Type B pancreatic cell (in vitro differentiated cells): ENCODE results near the gene ARHGDIA. TPM values are rescaled to one million over a fixed set of nuclear protein-coding genes. Genes with fewer than 3 reads are reported as not detected.

Experiments
- DNase-seq: peaks from one replicate; pipeline ENCODE4 v3.0.0; 2021; ENCODE audit warnings: mixed read lengths; ENCODE audit not compliant: unreplicated experiment; ENCODE audit errors: extremely low spot score
- H3K27ac Mint-ChIP-seq: 2 replicates; pipeline ENCODE4 v1.8.0; 2021; ENCODE audit warnings: mild to moderate bottlenecking, mixed read lengths
- H3K27me3 Mint-ChIP-seq: 2 replicates; pipeline ENCODE4 v1.8.0; 2021; ENCODE audit warnings: mixed read lengths
- H3K36me3 Mint-ChIP-seq: 2 replicates; pipeline ENCODE4 v1.8.0; 2021; ENCODE audit warnings: mixed read lengths
- H3K4me1 Mint-ChIP-seq: one replicate; pipeline ENCODE4 v1.8.0; 2021; ENCODE audit warnings: mixed read lengths; ENCODE audit not compliant: unreplicated experiment
- H3K4me3 Mint-ChIP-seq: 2 replicates; pipeline ENCODE4 v1.8.0; 2021; ENCODE audit warnings: mild to moderate bottlenecking, mixed read lengths
- H3K9me3 Mint-ChIP-seq: 2 replicates; pipeline ENCODE4 v1.8.0; 2021; ENCODE audit warnings: mixed read lengths
- CTCF ChIP-seq: fragments of 200-600 bp; sonication (generic); conservative IDR thresholded peaks from 2 replicates; pipeline ENCODE4 v1.5.0; 2021; ENCODE audit warnings: antibody characterized with exemption, mild to moderate bottlenecking
- total RNA-seq: library from RNA; stranded (reverse); gene quantifications from 2 replicates; pipeline ENCODE4 v1.2.1, GENCODE V29; 2021; ENCODE audit warnings: low replicate concordance

The ARHGDIA gene
- total RNA-seq, 1 donor from 2014 or later = 250 TPM

GRCh38 chr17:81879121-81879520 is 8.0 kb upstream of the ARHGDIA start:
- Mint-ChIP-seq H3K4me1 (no peaks in the 10 kb centered on the region), H3K27ac (peak overlapping the region; percentile 89)

GRCh38 chr17:81878294-81878693 is 7.2 kb upstream of the ARHGDIA start:
- H3K27ac Mint-ChIP-seq = no peak overlapping the region
- no peak for DNase-seq
- peaks cover 9% of the 10 kb centered on the region for H3K36me3 Mint-ChIP-seq
- H3K9me3 Mint-ChIP-seq = no peaks in the 10 kb centered on the region
- no peaks in the 10 kb centered on the region for H3K4me1 Mint-ChIP-seq
- no peaks in the 10 kb centered on the region for H3K27me3 Mint-ChIP-seq
- TF ChIP-seq CTCF = no peak
- no peak overlapping the region for H3K4me3 Mint-ChIP-seq

More at GRCh38 chr17:81879121-81879520, 8.0 kb upstream of the ARHGDIA start:
- Mint-ChIP-seq H3K9me3 (no peaks in the 10 kb centered on the region), H3K4me3 (no peak overlapping the region), H3K27me3 (no peaks in the 10 kb centered on the region), H3K36me3 (peaks cover 10% of the 10 kb centered on the region)
- no peak for TF ChIP-seq CTCF
- DNase-seq = no peak

GRCh38 chr17:81877569-81877968 is 6.4 kb upstream of the ARHGDIA start:
- no peaks in the 10 kb centered on the region for H3K4me1 Mint-ChIP-seq
- H3K27ac Mint-ChIP-seq = peak overlapping the region; percentile 66
- TF ChIP-seq CTCF = no peak
- H3K9me3 Mint-ChIP-seq = no peaks in the 10 kb centered on the region
- no peak for DNase-seq
- H3K4me3 Mint-ChIP-seq = no peak overlapping the region
- H3K36me3 Mint-ChIP-seq = peaks cover 9% of the 10 kb centered on the region
- H3K27me3 Mint-ChIP-seq = no peaks in the 10 kb centered on the region

GRCh38 chr17:81871387-81872230 is 472 bp upstream of the ARHGDIA start:
- Mint-ChIP-seq H3K36me3 (no peaks in the 10 kb centered on the region), H3K4me1 (peaks cover 11% of the 10 kb centered on the region), H3K4me3 (peak overlapping the region; percentile 89), H3K9me3 (no peaks in the 10 kb centered on the region), H3K27me3 (no peaks in the 10 kb centered on the region), H3K27ac (peak overlapping the region; percentile 90)
- peak; percentile 95 for DNase-seq
- TF ChIP-seq CTCF = peak; percentile 27

GRCh38 chr17:81870131-81870980 is 781 bp downstream of the ARHGDIA start:
- no peaks in the 10 kb centered on the region for H3K9me3 Mint-ChIP-seq
- H3K27me3 Mint-ChIP-seq = no peaks in the 10 kb centered on the region
- H3K4me1 Mint-ChIP-seq = peaks cover 11% of the 10 kb centered on the region
- TF ChIP-seq CTCF = no peak
- H3K27ac Mint-ChIP-seq = peak overlapping the region; percentile 89
- peak overlapping the region; percentile 89 for H3K4me3 Mint-ChIP-seq
- H3K36me3 Mint-ChIP-seq = no peaks in the 10 kb centered on the region
- DNase-seq = no peak
